ENCODE data around the gene STARD3NL.

STARD3NL gene

DNA sequence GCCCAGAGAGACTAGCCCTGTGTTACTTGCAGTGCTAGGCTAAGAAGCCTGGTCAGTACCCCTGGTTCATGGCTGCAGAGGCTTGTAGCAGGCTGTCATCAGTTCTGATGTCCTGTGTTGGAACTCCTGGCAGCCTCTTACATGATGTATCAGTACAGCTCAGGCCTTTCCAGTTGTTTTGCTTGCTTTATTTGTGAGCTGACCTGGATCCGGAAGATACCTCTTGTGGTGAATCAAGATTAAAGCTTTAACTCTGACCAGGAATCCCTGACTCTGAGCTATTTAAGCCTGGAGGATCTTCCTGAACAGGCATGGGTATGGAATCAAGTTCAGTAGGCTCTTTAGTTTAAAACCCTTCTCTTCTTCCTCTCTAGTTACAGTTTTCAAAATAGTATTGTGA, 4.4 kb downstream of the STARD3NL start:
- in situ Hi-C loops (cut with MboI; ENCODE audit: low sequenced_read_pairs), result no loop called here

DNA sequence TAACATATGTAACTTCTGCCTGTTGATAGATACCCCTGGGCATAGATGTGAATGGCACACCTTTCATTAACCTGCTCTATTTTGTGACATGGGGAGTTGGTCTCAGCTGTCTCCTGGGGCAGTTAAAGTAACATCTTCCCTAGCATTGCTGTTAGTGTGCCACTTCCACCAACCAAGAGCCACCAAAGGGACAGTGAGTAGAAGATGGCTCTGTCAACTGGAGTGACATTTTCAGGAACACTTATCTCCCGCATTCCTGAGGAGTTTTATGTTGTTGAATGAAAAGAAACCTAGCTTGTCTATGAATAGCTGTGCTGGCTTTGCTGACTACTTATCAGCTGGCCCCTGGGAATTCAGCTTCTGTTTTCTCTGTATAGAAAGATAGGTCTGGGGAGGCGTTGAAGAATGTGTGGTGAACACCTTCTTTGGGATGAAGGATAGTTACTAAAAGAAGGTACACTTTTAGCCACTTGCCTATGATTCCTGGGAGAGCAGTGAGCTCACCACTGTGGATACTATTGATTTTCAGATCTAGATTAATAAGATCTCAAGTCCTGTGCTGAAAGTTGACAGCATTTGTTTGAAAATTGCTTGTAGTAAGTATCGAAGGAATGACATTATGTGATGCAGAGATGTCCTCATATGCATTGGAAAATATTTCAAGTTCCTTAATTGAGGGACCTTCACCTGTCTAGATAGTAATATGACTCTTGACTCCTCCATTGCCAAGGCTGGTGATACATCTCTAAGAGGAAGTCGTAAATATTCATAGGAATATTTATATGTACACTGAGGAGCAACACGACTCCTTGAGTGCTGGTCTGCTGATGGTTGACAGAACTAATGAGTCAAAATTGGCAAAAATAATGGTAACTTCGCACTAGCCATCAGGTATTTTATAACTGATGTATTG, 7.6 kb downstream of the STARD3NL start:
- in situ Hi-C loops (cut with MboI; ENCODE audit: low sequenced_read_pairs), result no loop called here

DNA sequence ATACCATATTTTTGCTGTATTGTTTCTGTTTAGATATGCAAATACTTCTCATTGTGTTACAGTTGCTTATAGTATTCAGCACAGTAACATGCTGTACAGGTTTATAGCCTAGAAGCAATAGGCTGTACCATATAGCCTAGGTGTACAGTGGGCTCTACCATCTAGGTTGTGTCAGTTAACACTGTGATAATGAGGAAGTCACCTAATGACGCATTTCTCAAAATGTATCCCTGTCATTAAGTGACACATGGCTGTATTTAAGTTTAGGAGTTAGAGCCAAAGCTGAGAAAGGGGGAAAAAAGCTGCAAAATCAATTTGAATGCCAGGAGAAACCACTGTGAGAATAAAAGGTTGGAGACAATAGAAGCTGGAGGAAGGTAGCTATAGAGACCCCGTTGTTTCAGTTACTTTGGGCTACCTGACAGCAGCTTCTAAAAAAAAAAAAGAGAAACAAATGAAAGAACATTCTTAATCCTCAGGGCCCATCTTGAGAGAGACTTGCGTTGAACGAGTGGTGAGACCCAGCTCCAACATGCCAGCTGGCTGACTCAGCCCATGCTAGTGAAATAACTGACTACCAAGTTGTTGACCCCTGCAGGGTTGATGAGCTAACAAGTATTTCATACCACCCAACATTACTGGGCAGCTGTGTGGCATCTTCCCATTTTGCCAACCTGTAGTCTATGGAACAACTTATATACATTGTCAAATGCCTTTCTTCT, 8.7 kb downstream of the STARD3NL start:
- in situ Hi-C loops (cut with MboI; ENCODE audit: low sequenced_read_pairs), result no loop called here

DNA sequence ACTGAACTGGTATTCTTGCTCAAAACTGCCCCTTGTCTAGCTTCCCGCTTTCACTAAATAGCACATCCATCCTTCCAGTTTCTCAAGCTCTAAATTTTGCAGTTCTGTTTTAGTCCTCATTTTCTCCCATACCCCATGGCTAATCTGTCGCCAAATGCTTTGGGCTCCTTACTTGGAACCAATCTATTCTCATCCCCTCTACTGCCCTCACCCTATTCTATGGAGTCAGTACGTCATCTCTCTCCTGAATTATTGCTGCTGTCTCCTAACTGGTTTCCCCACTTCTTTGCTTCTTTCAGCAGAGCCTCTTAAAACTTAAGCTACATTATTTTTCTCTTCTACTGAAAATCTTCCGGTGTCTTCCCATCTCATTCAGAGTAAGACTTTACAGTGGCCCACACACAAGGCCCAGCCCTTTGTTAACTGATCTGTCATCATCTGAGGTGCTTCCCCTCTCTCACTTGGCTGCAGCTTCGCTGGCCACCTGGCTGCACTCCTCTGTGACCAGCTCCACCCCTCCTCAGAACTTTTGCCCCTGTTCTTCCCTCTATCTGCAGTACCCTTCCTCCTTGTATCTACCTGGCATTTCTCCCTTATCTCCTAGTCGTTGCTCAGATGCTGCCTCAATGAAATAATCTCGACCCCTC, 9.9 kb downstream of the STARD3NL start:
- in situ Hi-C loops (cut with MboI; ENCODE audit: low sequenced_read_pairs), result no loop called here

DNA sequence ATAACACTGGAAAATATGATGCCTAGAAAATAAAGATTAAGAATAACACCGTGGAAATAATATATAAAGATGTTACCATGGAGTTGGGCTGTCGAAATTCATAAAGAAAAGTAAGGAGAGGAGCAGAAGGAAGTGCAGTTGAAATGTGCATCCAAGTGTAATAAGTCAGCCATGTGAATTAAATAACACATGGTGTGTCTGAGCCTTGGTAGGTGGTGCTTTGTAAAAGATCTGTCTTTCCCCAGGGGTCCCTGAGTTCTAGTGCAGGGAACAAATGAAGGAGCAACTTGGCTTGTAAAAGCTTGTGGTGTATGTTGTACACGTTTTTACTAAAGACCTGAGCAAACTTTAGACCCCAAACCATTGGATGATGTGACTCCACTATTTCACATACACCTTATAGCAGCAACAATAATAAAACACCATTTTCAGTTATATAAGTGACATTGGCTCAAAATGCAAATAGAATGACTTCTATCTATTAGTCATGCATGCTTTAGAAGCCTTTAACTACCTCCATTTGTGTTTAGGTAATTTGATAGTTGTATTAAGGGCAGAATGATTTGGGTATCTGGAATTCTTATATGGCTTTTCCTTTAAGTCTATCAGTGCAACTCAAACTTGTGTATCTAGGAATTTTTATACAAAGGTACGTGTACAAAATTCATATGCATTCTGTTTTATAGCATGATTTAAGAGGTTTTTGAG, 11.3 kb downstream of the STARD3NL start:
- in situ Hi-C loops (cut with MboI; ENCODE audit: low sequenced_read_pairs), result no loop called here

DNA sequence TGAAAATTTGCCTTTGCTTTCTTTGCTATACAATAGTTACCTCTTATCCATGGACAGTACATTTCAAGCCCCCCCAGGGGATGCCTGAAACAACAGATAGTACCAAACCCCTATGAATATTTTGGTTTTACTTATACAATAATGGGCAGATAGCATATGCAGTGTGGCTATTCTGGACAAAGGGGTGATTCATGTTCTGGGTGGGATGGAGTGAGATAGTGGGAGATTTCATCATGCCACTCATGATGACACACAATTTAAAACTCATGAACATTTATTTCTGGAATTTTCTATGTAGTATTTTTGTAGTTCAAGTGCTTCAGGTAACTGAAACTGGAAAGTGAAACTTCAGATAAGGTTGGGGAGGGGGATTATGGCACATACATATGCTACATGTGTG, 12.0 kb downstream of the STARD3NL start:
- in situ Hi-C loops (cut with MboI; ENCODE audit: low sequenced_read_pairs), result no loop called here

DNA sequence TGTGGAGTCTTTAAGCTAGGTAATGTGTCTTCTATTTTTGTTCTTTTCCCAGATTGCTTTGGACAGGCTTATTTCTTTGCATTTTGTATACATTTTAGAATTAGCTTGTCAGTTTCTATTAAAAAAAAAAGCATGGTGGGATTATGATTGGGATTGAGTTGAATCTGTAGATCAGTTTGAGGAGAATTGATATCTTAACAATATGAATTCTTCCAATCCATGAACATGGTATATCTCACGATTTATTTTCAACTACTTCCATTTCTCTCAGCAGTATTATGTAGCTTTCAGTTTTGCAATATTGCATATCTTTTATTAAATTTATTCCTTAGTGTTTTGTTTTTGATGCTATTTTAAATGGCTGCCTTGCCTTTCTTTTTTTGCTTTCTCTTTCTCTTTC, 13.7 kb downstream of the STARD3NL start:
- in situ Hi-C loops (cut with MboI; ENCODE audit: low sequenced_read_pairs), result no loop called here

DNA sequence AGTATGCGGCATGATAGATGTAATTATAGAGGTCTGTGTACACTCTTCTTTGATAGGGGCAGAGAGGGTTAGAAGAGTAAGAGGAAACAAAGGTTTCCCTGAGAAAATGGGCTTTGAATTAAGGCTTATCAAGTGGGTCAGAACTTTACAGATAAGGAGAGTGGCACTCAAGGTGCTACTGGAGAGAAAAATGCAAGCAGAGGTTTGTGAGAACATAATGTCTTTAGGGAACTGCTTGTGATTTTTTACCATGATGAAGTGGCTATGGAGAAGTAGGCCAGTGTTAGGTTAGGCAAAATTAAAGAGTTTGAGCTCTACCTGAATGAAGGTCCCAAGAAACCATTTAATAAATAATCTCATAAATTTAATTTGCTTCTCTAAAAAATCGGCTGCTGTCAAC, 14.3 kb downstream of the STARD3NL start:
- in situ Hi-C loops (cut with MboI; ENCODE audit: low sequenced_read_pairs), result no loop called here

DNA sequence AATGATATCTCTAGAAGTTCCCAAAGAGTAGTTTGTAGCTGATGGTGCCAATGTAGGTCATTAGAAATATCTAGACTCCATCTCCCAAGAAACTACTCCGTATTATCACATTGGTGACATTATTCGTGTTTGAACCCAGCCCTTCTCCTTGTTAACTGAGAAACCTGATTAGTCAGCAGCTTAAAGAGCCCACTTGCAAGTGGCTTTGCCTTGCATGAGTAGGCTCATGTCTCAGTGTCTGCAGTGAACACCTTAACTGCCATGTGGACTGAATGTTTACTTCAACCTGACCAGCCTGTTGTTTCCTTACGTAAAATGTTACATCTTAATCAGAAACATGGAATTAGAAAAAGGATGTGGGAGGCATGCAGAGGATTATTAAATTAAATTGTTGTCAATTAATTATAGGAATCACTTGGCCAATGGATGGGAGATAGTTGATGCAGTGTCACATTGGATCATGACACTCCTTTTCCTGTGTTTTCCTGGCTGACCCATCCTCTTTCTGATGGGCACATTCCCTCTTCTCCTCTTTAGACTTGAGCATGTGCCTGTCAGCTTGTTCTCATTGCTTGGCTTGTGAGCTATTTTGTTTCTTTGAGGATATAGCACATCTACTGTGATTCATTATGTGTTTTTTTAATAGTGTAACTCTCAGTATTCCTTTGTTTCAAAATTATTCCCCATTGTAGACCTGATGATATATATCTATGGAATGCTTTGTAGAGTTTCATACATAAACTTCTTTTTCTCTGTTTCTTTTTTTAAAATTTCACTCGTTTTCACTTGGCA, 18.0 kb downstream of the STARD3NL start:
- in situ Hi-C loops (cut with MboI; ENCODE audit: low sequenced_read_pairs), result no loop called here

DNA sequence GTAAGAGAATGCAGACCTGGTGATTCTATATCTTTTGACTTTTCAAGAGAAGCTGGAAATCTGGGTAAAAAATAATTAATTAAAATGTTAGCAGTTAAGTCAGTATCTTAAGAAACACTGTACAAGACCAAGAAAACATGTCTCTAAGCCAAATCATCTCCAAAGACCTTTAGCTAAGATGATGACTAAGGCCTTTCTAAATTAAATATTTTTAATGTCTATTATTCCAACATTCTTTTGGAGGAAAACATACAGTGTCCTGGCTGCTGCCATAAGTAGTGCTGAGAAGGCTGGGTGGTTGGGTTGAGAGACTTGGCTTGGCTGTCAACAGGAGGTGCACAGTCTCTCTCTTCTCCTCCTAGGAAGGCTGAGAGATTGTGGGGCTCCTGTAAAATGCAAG, 20.3 kb downstream of the STARD3NL start:
- in situ Hi-C loops (cut with MboI; ENCODE audit: low sequenced_read_pairs), result no loop called here

DNA sequence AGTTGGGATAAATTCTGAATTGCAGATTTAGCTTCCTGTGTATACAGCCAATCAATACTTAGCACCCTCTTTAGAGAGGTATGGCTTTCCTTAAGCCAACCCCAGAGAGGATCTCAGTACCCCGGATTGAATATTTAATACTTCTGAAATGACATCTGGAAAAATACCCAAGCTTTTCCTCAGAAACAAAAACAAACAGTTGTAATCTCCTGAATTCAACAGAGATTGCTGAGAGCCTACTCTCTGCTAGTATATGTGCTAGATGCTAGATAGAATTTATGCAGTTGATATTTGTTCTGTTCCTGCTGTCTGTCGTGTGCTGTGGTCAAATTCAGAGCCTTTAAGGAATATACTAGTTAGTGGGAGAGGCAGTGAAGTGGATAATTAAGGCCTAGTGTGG, 21.1 kb downstream of the STARD3NL start:
- in situ Hi-C loops (cut with MboI; ENCODE audit: low sequenced_read_pairs), result no loop called here

DNA sequence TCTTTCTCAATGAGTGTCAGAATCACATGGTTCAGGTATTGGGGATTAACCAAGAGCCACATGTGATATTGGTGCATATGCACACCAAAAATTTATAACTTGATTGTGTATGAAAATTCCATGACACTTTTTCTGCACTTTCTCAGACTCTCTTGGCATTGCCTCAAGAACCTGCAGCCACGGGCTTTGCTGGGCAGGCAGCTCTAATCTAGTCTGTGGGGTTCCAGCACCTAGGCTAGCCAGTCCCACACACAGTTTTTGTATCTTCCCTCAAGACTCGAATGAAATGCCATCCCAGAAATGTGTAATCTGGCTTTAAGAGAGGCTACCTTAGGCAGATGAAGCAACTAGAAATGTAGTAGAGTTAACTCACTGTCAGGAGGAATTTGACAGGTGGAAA, 21.7 kb downstream of the STARD3NL start:
- in situ Hi-C loops (cut with MboI; ENCODE audit: low sequenced_read_pairs), result no loop called here

DNA sequence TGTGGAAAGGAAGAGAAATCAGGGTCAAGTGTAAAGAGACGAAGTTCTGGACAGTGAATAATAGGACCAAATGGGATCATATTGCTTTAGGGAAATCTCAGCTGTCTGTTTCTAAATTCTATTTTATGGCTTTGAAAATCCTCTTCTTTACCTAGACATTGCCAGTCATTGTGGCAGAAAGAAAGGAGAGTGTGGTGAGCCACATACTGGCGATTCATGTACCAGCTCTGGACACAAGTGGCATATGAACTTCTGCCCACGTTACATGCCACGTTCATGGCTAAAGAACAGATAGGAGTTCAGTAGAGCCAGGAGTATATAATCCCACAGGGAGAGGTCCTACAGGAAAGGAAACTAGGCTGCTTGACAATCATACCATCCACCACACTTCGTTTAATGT, 28.0 kb downstream of the STARD3NL start:
- in situ Hi-C loops (cut with MboI; ENCODE audit: low sequenced_read_pairs), result no loop called here

DNA sequence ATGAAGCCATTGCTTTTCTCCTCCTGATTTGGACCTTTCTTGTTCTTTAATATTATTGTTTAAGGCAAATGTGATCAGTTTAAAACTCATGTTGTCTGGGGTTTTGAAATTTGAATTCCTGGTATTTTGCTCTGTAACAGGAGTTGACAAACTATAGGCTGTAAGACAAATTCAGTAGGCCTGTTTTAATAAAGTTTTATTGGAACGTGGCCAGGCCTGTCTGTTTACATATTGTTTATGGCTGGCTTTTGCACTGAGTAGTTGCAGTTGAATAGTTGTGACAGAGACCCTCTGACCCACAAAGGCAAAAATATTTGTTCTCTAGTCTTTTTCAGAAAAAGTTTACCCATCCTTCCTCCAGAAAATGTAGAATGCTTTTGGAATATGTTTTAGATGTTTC, 29.8 kb downstream of the STARD3NL start:
- in situ Hi-C loops (cut with MboI; ENCODE audit: low sequenced_read_pairs), result no loop called here

DNA sequence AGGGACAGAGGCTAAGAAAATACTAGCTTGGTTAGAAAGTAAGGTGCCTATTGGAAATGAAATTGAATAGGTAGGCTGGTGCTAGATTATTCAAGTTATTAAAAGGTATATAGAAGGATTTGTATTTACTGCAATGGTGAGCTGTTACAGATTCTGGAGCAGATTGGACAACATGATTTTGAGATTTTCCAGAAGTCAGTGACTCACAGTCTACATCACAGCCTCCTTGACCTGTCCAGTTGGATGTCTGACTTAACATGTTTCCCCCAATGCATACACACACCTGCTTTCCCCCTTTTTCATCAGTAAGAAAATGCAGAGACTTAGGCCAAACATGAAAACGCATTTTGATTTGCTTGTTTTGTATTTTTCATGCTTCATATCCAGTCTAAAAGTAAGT, 33.4 kb downstream of the STARD3NL start:
- in situ Hi-C loops (cut with MboI; ENCODE audit: low sequenced_read_pairs), result no loop called here

DNA sequence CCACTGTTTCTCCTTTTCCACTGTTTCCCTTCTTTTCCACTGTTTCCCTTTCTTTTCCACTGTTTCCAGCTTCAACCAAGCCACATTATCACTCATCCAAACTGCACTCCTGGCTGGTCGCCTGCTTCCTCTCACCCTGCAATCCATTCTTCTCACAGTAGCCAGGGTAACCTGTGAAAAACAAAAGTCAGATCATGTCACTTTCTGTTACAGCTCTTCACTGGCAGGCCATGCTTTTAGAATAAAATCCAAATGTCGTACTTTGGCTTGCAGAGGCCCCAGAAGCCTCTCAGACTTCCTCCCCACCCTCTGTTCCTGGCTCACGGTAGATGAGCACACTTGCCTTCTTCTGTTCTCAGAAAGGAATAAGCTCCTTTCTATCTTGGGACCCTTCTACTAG, 33.9 kb downstream of the STARD3NL start:
- in situ Hi-C loops (cut with MboI; ENCODE audit: low sequenced_read_pairs), result no loop called here

DNA sequence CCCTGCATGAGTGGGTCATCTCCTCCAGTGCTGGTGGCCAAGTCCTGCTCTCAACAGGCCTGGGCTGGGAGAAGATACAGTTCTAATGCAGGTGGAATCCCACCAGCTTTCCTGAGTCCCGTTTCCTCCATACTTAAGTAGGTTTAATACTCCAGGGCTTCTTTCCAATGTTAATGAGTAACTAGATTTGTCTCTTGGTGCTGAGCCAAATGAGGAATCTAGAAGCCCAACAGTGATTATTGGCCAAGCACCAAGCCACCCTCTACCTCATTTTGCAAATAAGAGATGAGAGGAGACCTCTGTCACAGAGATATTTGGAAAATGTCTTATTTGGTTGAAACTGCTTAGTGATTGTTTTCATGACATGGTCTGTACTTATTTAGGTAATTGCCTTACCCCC, 37.1 kb downstream of the STARD3NL start:
- in situ Hi-C loops (cut with MboI; ENCODE audit: low sequenced_read_pairs), result no loop called here

DNA sequence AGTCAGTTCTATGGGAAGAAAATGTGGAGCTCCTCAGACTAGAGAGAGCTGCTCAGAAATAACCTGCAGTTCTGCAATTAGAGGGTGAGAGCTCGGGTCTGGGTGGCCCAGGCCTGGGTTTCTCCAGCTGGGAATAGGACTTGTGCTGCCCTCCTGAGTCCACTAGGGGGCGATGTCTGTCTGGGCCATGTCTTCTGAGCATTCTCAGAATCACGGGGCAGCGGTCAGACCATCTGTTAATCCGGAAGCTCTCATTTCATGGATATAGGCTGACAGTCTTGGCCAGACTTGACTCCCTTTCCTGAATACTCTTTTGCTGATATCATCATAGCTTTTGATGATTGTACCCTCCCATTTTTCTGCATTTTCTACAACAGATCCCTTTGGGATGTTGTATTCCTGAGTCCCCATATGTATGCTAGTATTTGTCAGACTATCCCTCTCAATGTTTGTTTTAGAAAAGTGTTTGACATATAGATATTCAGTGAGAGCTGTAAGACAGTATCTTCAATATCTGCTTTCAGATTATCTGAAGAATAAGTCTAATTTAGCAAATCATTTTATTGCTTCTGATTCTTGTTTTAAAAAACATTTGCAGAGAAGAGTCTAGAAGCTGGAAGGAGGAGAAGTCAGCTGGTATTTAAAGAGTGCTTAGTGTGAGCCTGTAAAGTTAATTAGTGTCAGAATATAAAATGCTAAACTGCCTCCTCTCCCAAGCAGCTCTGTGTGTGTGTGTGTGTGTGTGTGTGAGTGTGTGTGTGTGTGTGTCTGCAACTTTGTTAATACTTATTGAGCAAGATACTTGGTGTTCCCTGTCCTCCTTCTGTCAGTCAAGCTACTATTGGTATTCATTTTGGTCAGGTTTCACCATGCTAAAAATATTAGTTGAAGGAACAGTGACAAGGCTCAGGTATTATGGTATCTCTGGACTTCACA, 38.0 kb downstream of the STARD3NL start:
- in situ Hi-C loops (cut with MboI; ENCODE audit: low sequenced_read_pairs), result no loop called here

DNA sequence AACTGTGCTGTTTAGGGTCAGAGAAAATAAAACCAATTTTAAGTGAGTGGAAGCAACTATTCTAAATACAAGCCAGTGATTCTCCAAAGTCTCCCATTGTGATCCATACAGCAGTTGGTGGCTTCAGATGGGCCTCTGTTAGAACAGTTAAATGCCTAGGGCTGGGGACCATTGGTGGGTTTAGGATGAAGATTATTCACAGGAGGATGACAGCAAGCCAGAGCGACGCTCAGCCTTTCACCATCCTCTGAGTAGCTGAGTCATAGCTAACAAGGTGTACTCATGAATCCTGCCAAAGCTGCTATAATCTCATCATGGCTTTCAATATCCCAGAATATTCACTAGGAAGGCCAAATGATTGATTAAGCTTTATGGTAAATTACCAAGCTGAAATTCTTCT, 39.6 kb downstream of the STARD3NL start:
- in situ Hi-C loops (cut with MboI; ENCODE audit: low sequenced_read_pairs), result no loop called here

Data from hTERT RPE-1 (cell line).